Gastrocnemius medialis (tissue), 4 donors: ENCODE measurements around the gene MAML2. TPM values are rescaled to one million over a fixed set of nuclear protein-coding genes. Genes with fewer than 3 reads are reported as not detected.

Source experiments
- ATAC-seq, 2 donors: fragments of 150-250 bp; one replicate each; pipeline ENCODE4 v1.9.1; 2016
- DNase-seq, 2 donors: peaks; one replicate each; pipeline ENCODE4 v3.0.0-alpha.2; 2019
- H3K27ac ChIP-seq, 4 donors: fragments of 200-600 bp; sonication (generic); 1 replicate in 1 of 4; 2 replicates in 3 of 4; pipeline ENCODE4 v1.5.1; 2016 to 2018; ENCODE audit warnings: mild to moderate bottlenecking in 2 of 4, moderate library complexity in 1 of 4
- H3K27me3 ChIP-seq, 3 donors: fragments of 200-600 bp; sonication (generic) in 2 of 3; 1 replicate in 1 of 3; 2 replicates in 2 of 3; pipeline versions ENCODE4 v1.5.1 to v1.6.0; 2016 to 2019; ENCODE audit warnings: mild to moderate bottlenecking in 1 of 3, moderate library complexity in 1 of 3
- H3K36me3 ChIP-seq, 2 donors: fragments of 200-600 bp; sonication (generic) in 1 of 2; one replicate each; pipeline ENCODE4 v1.5.1; 2017 to 2018
- H3K4me1 ChIP-seq, 2 donors: fragments of 200-600 bp; sonication (generic) in 1 of 2; one replicate each; pipeline ENCODE4 v1.5.1; 2016 to 2017; ENCODE audit warnings: mild to moderate bottlenecking in 2 of 2
- H3K4me3 ChIP-seq, 4 donors: fragments of 200-600 bp; sonication (generic) in 3 of 4; 1 replicate in 1 of 4; 2 replicates in 3 of 4; pipeline ENCODE4 v1.5.1; 2016 to 2019; ENCODE audit warnings: mild to moderate bottlenecking in 2 of 4
- H3K9me3 ChIP-seq, 3 donors: fragments of 200-600 bp; sonication (generic) in 2 of 3; 1 replicate in 1 of 3; 2 replicates in 2 of 3; pipeline ENCODE4 v1.5.1; 2016 to 2019
- CTCF ChIP-seq, 5 experiments: fragments of 450-650 bp in 3 of 5; fragments of 200-600 bp in 2 of 5; sonication (generic) in 2 of 5; IDR thresholded peaks in 4 of 5; conservative IDR thresholded peaks in 1 of 5; 1 replicate in 4 of 5; 2 replicates in 1 of 5; pipeline ENCODE4 v1.5.1; 2016 to 2019; ENCODE audit warnings: antibody characterized with exemption in 5 of 5, mild to moderate bottlenecking in 3 of 5, moderate library complexity in 3 of 5
- POLR2A ChIP-seq, 2 donors: fragments of 450-650 bp; IDR thresholded peaks; one replicate each; pipeline ENCODE4 v1.6.1; 2017; ENCODE audit warnings: antibody characterized with exemption in 2 of 2, mild to moderate bottlenecking in 2 of 2, moderate library complexity in 2 of 2
- in situ Hi-C, 4 donors: fragments of 200-750 bp; cut with MboI; loops; one replicate each; pipeline versions ENCODE4 v1.15.0 to v1.8.0; 2017; ENCODE audit warnings: low sequenced_read_pairs in 4 of 4
- intact Hi-C: fragments of 100-400 bp; cut with DNase I; formaldehyde crosslinking; loops from one replicate; pipeline ENCODE4 v1.15.1; 2023; ENCODE audit warnings: low total_unique reads
- total RNA-seq, 4 donors: library from RNA; depleted of rRNA; stranded (reverse); fragments of >200 nt; gene quantifications; one replicate each; pipeline versions ENCODE4 v1.1.0 to v1.2.3, GENCODE V29; 2016

The MAML2 gene
- total RNA-seq, 4 donors from 2014 or later = 4.1 to 6.3 (median 4.8) TPM

GRCh38 chr11:96088914-96089313, 254.1 kb downstream of the MAML2 start:
- no peak overlapping the region for H3K4me3 ChIP-seq
- H3K36me3 ChIP-seq = no peaks in the 10 kb centered on the region
- no peaks in the 10 kb centered on the region for H3K27me3 ChIP-seq
- H3K4me1 ChIP-seq = no peaks in the 10 kb centered on the region
- no peak for TF ChIP-seq POLR2A (IDR thresholded peaks at IDR 0.05)
- TF ChIP-seq CTCF (IDR thresholded peaks at IDR 0.05 in 4 of 5, conservative IDR thresholded peaks at IDR 0.05 in 1 of 5) = no peak
- DNase-seq (no peak), ATAC-seq (no peak)
- H3K27ac ChIP-seq = no peak overlapping the region
- H3K9me3 ChIP-seq = no peaks in the 10 kb centered on the region
- intact Hi-C loops = no loop called here
- in situ Hi-C loops = no loop called here

- no peaks in the 10 kb centered on the region for H3K4me1 ChIP-seq
- ATAC-seq = no peak
These were observed 256.9 kb downstream of the MAML2 start for GRCh38 chr11:96086111-96086510.

GRCh38 chr11:96085319-96085930, 257.6 kb downstream of the MAML2 start:
- H3K4me1 ChIP-seq = no peaks in the 10 kb centered on the region
- intact Hi-C loops (no loop called here), in situ Hi-C loops (no loop called here)
- DNase-seq (no peak), ATAC-seq (no peak)
- H3K27ac ChIP-seq = no peak overlapping the region
- no peaks in the 10 kb centered on the region for H3K36me3 ChIP-seq
- no peak overlapping the region for H3K4me3 ChIP-seq
- TF ChIP-seq CTCF (IDR thresholded peaks at IDR 0.05 in 4 of 5, conservative IDR thresholded peaks at IDR 0.05 in 1 of 5) (no peak), POLR2A (IDR thresholded peaks at IDR 0.05) (no peak)
- H3K9me3 ChIP-seq = no peaks in the 10 kb centered on the region
- H3K27me3 ChIP-seq = no peaks in the 10 kb centered on the region

More at GRCh38 chr11:96086111-96086510, 256.9 kb downstream of the MAML2 start:
- intact Hi-C loops = no loop called here
- DNase-seq = no peak
- Histone ChIP-seq H3K9me3 (no peaks in the 10 kb centered on the region), H3K27me3 (no peaks in the 10 kb centered on the region), H3K27ac (no peak overlapping the region), H3K36me3 (no peaks in the 10 kb centered on the region), H3K4me3 (no peak overlapping the region)
- TF ChIP-seq POLR2A (IDR thresholded peaks at IDR 0.05) (no peak), CTCF (IDR thresholded peaks at IDR 0.05 in 4 of 5, conservative IDR thresholded peaks at IDR 0.05 in 1 of 5) (no peak)
- in situ Hi-C loops = no loop called here

- DNase-seq (no peak), ATAC-seq (no peak)
- H3K9me3 ChIP-seq = no peaks in the 10 kb centered on the region
- no peaks in the 10 kb centered on the region for H3K36me3 ChIP-seq
- in situ Hi-C loops = no loop called here
- no peaks in the 10 kb centered on the region for H3K4me1 ChIP-seq
- H3K4me3 ChIP-seq = no peak overlapping the region
- intact Hi-C loops = no loop called here
- H3K27ac ChIP-seq = no peak overlapping the region
- no peak for TF ChIP-seq POLR2A (IDR thresholded peaks at IDR 0.05)
- no peak for TF ChIP-seq CTCF (IDR thresholded peaks at IDR 0.05 in 4 of 5, conservative IDR thresholded peaks at IDR 0.05 in 1 of 5)
- no peaks in the 10 kb centered on the region for H3K27me3 ChIP-seq
These were observed 258.2 kb downstream of the MAML2 start for GRCh38 chr11:96084610-96085318.
